NCI-H2029 treated with DMSO at 0.1 percent for 48 hours (cell line): ENCODE results near the gene ARAP3.
"Not testable (repeated sequence)": the region's sequence is repeated elsewhere in the genome, so short reads cannot be mapped to it uniquely, and the experiment has no call there.

Experiments
- DNase-seq: peaks from one replicate; lab custom pipeline; 2025; lab: John Stamatoyannopoulos, UW

ARAP3 gene, protein sequence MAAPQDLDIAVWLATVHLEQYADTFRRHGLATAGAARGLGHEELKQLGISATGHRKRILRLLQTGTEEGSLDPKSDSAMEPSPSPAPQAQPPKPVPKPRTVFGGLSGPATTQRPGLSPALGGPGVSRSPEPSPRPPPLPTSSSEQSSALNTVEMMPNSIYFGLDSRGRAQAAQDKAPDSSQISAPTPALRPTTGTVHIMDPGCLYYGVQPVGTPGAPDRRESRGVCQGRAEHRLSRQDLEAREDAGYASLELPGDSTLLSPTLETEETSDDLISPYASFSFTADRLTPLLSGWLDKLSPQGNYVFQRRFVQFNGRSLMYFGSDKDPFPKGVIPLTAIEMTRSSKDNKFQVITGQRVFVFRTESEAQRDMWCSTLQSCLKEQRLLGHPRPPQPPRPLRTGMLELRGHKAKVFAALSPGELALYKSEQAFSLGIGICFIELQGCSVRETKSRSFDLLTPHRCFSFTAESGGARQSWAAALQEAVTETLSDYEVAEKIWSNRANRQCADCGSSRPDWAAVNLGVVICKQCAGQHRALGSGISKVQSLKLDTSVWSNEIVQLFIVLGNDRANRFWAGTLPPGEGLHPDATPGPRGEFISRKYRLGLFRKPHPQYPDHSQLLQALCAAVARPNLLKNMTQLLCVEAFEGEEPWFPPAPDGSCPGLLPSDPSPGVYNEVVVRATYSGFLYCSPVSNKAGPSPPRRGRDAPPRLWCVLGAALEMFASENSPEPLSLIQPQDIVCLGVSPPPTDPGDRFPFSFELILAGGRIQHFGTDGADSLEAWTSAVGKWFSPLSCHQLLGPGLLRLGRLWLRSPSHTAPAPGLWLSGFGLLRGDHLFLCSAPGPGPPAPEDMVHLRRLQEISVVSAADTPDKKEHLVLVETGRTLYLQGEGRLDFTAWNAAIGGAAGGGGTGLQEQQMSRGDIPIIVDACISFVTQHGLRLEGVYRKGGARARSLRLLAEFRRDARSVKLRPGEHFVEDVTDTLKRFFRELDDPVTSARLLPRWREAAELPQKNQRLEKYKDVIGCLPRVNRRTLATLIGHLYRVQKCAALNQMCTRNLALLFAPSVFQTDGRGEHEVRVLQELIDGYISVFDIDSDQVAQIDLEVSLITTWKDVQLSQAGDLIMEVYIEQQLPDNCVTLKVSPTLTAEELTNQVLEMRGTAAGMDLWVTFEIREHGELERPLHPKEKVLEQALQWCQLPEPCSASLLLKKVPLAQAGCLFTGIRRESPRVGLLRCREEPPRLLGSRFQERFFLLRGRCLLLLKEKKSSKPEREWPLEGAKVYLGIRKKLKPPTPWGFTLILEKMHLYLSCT (N-terminal part only)

GRCh38 chr5:141681695-141682641, at the start of gene ARAP3:
Gene ARAP3, minus strand, starts transcription at chr5:141682230. Its CDS starts 1,744 bp downstream, at chr5:141680486.
- DNase-seq = no peak

GRCh38 chr5:141729387-141730006, 47.5 kb upstream of the ARAP3 start:
- DNase-seq = no peak

DNA sequence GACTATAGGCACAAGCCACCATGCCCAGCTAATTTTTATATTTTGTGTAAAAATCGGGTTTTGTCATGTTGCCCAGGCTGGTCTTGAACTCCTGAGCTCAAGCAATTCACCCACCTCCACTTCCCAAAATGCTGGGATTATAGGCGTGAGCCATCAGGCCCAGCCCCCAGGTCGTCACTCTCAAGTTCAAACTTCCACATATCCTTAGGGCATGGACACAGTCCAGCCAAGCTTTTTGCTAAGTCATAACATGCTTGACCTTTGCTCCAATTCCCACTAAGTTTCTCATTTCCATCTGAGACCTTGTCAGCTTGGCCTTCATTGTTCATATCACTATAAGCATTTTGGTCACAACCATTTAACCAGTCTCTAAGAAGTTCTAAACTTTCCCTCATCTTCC, 43.9 kb upstream of the ARAP3 start:
- no peak for DNase-seq

DNA sequence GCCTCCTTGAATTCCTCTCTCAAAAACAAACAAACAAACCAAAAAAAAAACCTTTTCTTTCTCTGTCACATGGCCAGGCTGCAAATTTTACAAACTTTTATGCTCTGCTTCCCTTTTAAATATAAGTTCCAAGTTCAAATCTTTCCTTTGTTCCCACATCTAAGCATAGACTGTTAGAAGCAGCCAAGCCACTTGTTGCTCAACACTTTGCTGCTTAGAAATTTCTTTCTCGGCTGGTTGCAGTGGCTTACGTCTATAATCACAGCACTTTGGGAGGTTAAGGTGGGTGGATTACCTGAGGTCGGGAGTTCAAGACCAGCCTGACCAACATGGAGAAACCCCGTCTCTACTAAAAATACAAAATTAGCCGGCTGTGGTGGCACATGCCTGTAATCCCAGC, 43.1 kb upstream of the ARAP3 start:
- not testable (repeated sequence) for DNase-seq

GRCh38 chr5:141722266-141722665, 40.2 kb upstream of the ARAP3 start:
- DNase-seq = no peak

- peak; percentile 27 for DNase-seq
Measured at GRCh38 chr5:141717043-141717442, 35.0 kb upstream of the ARAP3 start.

- DNase-seq = no peak
Measured at GRCh38 chr5:141716468-141716867, 34.4 kb upstream of the ARAP3 start.

DNA sequence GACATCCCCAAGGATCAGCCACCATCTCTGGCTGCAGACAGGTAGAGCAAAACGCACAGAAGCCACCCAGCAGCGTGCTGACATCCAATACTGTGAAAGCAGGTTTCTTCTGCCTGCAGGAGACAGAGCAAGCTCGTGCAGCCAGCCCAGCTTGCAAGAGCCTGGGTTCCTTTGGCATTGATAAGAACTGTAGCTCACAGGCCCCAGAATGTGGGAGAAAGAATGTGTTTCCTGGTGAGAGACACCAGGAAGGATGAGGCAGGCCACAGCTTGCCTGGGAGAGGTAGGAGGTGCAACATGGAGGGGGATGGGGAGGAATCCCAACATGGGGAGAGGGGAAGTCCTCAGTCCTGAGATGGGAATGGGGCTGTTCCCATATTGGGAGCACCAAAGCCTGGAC, 34.0 kb upstream of the ARAP3 start:
- DNase-seq = no peak

DNA sequence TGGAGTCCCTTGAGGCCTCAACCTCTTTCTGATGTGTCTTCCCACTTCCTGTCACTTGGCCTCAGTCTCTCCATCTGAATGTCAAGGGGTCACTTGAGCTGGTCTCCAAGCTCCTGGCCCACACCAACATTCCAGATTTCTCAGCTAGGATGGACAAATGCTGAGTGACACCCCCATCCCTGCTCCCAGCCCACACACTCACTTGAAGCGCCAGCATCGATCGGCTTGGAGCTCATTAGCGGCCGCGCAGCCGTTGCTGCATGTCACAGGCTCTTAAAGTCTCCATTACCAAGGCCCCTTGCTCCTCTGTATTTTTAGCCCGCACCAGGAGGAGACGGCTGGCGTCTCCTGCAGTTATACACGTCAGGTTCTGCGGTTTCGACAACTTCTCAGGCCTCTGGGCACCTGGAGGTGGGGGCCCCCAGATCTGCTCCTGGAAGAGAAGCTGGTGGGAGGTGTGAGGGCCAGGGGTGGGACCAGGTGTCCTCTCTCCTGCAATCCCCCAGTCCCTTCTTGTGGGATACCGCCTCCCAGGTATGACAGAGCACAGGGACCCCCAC, 33.4 kb upstream of the ARAP3 start:
- DNase-seq = no peak

DNA sequence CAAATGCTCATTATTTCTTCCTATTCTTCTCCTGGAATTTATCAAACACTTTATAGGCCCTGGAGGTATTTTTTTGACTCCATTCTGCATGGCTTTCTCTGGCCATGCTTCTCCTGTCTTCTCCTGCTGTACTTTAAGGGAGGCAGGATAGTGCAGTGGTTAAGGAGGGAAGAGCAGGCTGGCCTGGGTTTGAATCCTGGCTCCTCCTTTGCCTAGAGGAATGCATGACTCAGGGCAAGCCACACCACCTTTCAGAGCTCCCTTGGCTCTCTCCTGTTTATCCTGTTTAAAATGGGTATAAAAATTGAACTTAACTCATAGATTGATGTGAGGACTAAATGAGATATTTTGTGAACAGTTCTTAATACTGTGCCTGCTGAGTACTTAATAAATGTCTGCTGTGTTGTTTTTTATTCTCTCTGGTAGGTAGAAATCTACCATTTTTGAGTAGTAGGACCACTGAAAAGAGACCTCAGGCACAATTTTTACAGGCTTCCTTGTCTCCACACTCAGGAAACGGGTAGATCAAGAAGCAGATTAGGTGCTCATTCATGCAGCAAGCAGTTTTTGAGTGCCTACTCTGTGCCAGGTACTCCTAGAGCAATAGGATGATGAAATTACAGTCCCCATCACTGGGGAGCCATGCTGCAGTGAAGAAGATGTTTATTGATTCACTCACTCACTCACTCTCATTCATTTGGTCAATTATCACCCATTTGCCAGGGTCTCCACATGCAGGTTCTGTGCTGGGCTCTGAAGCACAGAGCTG, 32.7 kb upstream of the ARAP3 start:
- DNase-seq = peak; percentile 54

DNA sequence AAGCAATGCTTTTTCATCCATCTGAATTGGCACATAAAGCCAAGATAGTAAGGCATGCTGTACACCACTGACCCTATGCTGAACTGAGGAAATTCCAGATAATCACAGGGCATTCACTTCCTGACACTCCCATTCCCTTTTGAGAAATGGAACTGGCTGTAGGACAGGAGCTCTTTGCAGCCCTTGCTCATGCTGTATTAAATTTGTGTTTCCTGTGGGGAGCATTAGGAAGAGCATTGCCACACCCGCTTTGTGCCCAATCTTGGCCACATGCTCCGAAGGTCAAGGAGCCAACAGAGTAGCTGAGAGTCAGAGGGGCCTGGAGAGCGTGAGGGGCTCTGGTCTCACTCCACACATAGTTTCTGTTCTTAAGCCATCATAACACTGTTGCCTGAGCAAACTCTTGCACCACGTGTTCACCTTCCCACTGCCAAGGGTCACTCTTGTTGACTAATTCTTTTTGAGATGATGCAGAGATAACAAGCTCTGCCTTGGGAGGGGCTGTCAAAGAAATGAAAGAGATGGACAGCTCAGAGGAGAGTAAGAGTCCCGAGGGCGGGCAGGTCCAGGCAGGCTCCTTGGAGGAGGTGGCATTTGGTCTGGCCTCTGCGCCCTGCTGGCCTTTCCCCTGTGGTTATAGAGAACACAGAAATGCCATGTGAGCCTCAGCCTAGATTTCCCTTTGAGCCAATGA, 31.7 kb upstream of the ARAP3 start:
- DNase-seq = no peak

DNA sequence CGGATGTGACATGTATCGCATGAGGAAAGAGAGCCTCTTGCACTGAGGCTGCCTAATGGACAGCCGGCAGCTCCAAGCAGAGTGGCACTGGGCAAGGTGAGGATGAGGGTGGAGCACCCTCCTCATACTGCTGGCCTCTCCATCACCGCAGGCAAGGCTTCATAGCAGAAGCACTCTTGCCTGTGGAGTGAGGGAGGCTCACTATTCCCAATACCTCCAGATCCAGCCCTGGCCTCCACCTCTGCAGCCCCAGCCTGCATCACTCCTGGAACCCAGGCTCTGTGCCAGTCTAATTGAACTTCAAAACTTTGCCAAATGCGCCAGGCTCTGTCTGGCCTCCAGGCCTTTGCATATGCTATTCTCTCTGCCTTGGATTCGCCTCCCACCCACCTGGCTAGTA, 29.7 kb upstream of the ARAP3 start:
- no peak for DNase-seq

DNA sequence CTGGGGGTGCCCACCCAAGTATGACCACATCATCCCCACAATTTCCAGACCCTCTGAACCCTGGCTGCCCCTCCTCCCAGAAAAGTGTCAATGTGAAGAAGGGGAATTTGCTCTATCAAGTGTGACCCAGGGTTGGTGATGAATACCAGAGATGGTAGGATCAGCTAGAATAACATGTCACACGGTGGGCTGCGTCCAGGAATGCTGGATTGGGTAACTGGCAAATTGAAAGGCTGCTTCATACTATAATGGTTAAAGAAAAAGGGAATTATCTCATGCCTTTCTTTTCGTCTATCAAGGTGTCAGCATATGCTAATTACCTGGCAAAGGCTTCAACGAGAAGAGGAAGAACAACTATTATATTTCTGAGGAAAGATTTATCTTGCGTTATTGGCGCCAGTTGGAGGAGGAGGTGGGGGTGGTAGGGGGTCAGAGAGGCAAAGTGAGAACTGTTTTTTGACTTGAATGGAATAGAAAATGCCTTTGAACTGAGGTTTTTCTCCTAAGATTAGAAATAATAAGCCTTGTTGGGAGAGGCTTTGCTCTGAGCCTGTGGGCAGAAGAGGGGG, 27.8 kb upstream of the ARAP3 start:
- DNase-seq = no peak

DNA sequence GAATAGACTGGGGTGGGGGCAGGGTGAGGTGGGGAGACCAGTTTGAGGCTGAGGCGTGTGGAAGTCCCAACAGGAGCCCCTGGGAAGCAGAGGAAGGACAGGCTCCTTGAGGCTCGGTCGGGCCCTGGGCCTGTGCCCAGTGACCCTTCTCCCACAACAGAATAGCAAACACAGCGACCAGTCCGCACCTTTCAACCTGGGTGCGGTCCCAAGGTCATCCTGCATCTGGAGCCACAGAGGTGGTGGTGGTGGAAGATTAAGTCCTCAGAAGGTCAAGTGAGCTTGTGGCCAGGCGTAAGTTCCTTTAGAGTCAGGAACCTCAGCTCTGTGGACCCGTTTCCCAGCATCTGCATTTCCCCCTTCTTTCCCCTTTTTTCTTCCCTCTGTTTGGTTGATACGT, 26.0 kb upstream of the ARAP3 start:
- DNase-seq = no peak

DNA sequence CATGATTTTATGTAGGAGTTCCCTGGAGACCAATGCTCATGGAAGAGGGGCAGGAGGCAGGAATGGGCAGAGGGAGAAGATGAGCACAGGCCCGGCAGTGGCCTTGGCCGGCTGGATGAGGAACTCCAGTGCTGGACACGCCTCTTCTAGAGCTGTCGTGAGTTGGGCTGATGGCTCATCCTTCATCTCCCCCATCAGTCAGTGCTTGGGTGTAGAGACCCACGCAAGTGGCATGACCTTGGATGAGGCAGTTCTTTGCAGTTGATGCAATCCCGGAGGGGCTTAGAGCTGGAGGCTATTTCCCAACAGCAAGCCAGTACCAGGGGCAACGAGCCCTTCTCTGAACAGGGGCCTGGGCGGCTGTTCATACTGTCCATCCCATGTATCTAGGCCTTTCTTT, 25.5 kb upstream of the ARAP3 start:
- DNase-seq = no peak

- no peak for DNase-seq
Measured at GRCh38 chr5:141706121-141706520, 24.1 kb upstream of the ARAP3 start.

DNA sequence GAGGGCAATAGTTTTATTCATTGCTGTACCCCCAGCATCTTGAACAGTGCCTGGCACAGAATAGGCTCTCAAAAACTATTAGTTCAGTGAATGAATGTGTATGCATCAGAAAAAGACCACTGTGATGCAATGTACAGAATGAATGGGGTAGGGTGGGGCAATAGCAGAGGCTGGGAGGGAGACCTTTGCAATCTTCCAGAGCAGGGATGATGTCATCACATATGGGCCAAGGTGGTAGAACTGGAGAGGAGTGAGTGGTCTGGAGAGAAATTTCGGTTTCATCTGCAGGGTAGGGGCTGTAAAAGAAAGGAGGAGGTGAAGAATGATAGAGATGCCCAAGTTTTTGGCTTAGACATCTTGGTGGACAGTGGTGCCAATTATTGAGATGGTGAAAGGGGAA, 23.4 kb upstream of the ARAP3 start:
- DNase-seq = no peak

DNA sequence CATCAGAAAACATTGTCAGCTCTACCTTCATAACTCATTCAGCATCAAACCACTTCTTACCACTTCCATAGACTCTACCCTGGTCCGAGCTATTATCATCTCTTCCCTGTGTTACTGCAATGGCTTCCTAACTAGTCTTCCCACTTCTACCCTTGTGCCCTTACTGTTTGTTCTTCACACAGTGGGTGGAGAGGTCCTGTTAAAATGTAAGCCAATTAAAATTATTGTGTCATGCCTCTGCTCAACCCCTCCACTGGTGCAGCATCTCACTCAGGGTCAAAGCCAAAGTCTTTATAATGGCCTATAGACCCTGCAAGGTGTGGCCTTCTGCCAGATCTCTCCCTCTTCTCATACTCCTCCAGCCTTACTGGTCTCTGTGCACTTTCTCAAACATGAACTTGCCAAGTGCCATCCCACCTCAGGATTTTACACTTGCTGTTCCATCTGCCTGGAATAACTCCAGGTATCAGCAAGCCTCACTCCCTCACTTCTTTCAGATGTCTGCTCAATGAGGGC, 22.8 kb upstream of the ARAP3 start:
- DNase-seq = no peak
